Activated CD8-positive, alpha-beta memory T cell treated with anti-CD3 and anti-CD28 coated beads, Interleukin-2, amount 50 U/mL, for 4 hours (primary cell): ENCODE data around the gene HEXIM1.

Experiments used
- DNase-seq: peaks from one replicate; pipeline ENCODE4 v3.0.0-alpha.2; 2020

Gene HEXIM1

GRCh38 chr17:45147581-45148182, 593 bp upstream of the HEXIM1 start:
- peak; percentile 71 for DNase-seq

- peak; percentile 73 for DNase-seq
Measured at GRCh38 chr17:45149037-45149668, 878 bp downstream of the HEXIM1 start.

GRCh38 chr17:45149669-45150664, 1.7 kb downstream of the HEXIM1 start:
- no peak for DNase-seq

- DNase-seq = no peak
Measured at GRCh38 chr17:45150911-45151809, 2.9 kb downstream of the HEXIM1 start.

GRCh38 chr17:45155029-45155428, 6.8 kb downstream of the HEXIM1 start:
- no peak for DNase-seq

- no peak for DNase-seq
Measured at GRCh38 chr17:45155483-45155882, 7.2 kb downstream of the HEXIM1 start.

GRCh38 chr17:45156242-45156641, 8.0 kb downstream of the HEXIM1 start:
- DNase-seq = no peak

- DNase-seq = peak; percentile 59
Measured at GRCh38 chr17:45160447-45161287, 12.4 kb downstream of the HEXIM1 start.

GRCh38 chr17:45161288-45162024, 13.2 kb downstream of the HEXIM1 start, which contains the start of gene HEXIM2:
Gene HEXIM2, plus strand, starts transcription at chr17:45161875. Its CDS starts 919 bp downstream, at chr17:45162794.
- DNase-seq = peak; percentile 98

GRCh38 chr17:45162025-45162687, 13.9 kb downstream of the HEXIM1 start:
- DNase-seq = no peak

- no peak for DNase-seq
Measured at GRCh38 chr17:45164734-45165269, 16.5 kb downstream of the HEXIM1 start.

- no peak for DNase-seq
Measured at GRCh38 chr17:45168991-45169752, 20.9 kb downstream of the HEXIM1 start.

GRCh38 chr17:45170280-45170930, 22.1 kb downstream of the HEXIM1 start:
- no peak for DNase-seq

- no peak for DNase-seq
Measured at GRCh38 chr17:45170931-45171337, 22.7 kb downstream of the HEXIM1 start.

GRCh38 chr17:45171338-45172231, 23.3 kb downstream of the HEXIM1 start:
- DNase-seq = no peak

GRCh38 chr17:45172232-45172540, 23.9 kb downstream of the HEXIM1 start:
- DNase-seq = no peak

GRCh38 chr17:45172541-45173286, 24.4 kb downstream of the HEXIM1 start:
- DNase-seq = peak; percentile 53
